HS-5 (cell line): ENCODE measurements around the gene GSTM4.
"Not testable (repeated sequence)": the region's sequence is repeated elsewhere in the genome, so short reads cannot be mapped to it uniquely, and the experiment has no call there.

Experiments
- DNase-seq: peaks from one replicate; pipeline ENCODE4 v3.0.0-alpha.2; 2012; ENCODE audit warnings: low read depth

Gene GSTM4

DNA sequence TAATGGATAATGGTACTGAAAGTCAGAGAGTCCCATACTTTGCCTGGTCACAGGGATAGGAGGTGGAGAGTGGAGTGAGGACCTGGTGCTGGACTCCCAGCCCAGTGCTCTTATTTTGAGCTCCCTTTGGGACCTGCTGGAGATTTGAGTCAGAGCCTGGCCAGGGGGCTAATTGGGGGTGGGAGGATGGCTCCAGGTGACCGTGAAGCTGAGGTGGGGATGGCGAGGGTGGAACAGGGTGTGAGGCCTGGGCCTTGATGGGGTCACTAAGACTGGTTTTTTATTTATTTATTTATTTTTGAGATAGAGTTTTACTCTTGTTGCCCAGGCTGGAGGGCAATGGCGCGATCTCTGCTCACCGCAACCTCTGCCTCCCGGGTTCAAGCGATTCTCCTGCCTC, 18.5 kb upstream of the GSTM4 start:
- no peak for DNase-seq

DNA sequence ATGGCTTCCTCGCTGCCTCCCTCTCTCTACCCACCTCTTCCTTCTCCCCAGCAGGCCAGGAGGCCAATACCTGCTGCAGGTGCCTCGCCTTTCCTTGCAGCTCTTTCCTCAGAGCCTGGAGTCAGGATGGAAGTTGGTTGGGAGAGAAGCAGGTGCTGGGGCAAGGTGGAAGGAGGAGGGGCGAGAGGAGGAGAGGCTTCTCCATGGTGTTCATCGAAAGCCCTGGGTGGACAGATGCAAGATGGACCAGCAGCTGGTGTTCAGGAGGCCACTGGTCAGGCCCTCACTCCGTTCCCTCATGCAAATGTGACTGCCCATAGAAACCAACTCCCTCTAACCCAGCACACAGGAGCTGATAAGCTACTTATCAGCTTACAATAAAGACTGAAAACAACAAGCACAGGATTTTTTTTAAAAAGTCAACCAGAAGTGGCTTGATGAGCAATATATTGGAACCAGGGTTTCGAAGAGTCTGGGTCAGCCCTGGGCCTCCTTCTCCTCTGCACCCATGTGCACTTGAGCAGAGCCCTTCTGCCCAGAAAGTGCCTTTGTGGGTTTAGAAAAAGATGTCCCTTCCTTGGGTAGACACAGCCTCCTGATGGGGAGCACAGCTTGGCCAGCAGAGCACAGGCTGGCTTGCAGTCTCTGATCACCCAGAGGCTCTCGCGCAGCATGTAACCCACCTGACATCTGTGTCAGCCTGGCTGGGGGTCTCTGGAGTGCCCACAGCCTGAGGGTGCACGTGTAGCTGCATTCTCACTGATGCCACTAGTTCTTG, 16.6 kb upstream of the GSTM4 start:
- DNase-seq = no peak

DNA sequence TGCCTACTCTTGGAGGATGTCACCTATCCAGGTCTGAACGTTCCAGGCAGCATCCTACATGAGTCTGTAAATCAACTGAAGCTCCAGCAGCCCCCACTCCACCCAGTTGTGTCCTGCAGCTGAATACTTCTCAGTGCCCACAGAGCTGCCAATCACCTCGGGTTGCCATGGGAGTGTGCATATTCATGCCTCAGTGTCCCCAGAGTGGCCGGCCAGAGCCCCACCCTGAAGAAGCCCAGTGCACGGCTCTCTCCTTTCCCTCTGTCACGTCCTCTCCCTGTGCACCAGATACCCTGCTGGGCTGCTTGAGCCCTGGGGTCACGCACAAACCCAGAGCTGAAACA, 16.1 kb upstream of the GSTM4 start:
- no peak for DNase-seq

DNA sequence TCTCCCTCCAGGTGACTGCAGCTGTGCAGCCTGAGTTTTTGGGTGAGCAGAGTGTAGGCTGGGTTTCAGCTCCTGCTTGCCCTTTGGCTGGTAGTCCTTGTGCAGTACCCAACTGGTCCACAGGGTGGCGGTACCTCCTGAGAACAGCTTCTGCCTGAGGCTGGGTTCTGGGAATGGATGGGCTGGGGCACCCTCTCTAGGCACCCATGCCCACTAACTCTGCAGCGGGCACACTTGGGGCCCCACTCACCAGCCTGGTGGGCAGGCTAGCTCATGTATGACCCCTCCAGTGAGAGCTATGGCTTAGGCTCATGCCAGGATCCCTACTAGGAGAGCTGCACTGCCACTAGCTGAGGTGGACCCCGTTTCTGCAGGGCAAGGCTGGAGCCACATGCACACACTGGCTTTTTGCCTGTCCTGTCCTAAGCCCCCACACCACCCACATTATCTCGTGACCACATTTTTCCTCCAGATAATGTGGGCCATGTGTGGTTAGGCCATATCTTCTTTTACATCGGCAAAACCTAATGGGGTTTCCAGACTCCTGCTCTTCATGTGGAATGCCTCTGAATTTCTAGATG, 15.5 kb upstream of the GSTM4 start:
- DNase-seq = no peak

DNA sequence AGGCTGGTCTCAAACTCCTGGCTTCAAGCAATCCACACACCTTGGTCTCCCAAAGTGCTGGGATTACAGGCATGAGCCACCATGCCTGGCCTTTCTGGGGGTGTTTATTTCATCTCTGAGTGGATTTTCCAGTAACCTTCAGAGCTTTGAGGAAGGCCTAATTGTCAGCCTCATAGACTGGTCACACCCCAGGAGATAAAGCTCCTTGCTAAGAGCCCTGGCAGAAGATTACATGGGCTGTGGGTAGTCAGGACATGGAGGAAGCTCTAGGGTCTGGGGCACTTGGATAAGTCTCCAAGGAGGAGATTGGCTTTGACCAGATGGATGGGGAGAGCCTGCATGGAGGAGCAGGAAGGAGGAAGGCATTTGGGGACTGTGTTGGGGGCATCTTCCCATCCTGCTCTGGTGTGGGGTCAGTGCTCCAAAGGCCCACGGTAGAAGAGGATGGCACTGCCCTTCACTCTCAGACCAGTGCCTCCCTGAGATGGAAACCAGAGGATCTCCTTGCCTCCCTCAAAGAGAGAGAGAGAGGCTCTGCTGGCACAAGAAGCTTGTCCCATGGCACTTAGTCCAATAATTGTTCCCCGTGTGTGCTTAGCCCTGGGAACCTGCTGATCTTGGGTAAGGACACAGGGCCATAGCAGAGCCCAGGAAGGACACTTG, 14.7 kb upstream of the GSTM4 start:
- DNase-seq = no peak

DNA sequence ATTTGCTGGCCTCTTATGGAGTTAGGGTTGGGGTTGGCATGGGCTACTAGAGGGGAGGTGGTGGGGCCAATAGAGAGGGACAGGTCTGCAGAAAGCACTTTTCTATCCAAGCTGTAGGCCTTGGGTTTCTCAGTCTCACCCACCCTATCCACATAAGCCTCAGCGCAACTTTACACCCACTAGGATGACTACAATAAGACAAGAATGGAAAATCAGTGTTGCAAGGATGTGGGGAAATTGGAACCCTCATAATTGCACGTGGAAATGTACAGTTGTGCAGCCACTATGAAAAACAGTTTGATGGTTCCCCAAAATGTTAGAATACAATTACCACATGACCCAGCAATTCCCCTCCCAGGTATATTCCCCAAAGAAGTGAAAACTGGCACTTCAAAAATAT, 14.0 kb upstream of the GSTM4 start:
- no peak for DNase-seq

DNA sequence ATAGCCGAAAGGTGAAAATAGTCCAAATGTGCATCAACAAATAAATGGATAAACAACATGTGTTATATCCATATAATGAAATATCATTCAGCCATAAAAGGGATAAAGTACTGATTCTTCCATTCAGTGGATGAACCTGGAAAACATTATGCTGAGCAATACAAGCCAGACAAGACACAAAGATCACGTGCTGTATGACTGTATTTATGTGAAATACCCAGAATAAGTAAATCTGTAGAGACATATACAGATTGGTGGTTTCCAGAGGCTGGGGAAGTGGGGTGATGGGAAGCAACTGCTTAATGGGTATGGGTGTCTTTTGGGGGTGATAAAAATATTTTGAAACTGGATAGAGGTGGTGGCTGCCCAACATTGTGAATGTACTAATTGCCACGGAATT, 13.3 kb upstream of the GSTM4 start:
- DNase-seq = no peak

DNA sequence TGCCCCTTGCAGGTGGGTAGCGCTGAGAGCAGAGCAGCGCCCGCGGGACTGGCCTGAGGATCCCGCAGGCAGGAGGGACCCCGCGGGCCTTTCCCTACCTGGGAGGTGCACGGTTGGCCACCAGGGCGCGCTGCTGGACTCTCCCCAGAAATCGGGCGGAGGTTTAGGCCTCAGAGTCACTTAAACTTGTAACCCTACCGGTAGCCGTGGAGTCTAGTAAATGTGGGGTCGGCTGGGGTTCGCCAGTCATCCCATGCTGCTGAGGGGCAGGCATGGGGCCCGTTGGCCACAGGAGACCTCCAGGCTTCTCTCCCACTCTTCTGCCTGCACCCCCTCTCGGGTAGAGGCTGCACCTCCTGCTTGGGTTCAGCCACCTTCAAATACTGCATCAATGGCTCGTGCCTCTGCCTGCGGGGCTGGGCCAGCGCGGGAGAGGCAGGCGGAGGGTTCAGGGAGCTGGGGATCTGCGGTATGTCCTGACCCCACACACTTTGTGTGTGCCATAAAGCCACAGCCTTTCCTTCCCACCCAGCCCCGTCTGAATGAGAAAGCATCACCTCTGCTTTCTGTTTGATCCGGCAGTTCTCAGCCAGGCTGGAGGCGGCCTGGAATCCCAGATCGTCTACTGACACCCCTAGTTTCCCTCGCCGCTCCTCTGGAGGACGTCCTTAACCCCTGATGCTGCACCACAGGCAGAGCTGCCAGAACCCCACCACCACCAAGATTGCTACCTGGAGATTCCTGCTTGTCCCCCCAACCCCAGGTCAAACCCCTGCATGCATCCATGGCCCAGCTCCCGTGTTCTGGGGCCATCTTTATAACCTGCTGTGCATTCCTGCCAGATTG, 12.3 kb upstream of the GSTM4 start:
- DNase-seq = no peak

DNA sequence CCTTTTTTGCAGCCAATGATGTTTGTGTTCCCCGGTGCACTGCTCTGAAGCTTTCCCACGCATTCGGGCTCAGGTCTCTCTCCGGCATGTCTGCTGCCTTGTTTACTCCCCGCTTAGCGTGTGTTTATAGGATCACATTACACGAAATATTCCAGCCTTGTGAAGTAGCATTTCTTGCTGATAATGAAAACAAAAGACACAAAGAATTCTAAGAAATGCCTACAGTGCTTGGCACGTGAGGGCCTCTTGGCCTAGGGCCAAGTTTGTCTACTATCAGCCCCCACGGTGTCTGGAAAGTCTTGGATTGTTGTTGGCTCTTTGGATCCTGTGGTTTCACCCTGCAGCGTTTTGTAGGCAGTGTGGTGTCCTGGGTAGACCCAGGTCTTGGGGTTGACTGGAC, 11.2 kb upstream of the GSTM4 start:
- DNase-seq = no peak

DNA sequence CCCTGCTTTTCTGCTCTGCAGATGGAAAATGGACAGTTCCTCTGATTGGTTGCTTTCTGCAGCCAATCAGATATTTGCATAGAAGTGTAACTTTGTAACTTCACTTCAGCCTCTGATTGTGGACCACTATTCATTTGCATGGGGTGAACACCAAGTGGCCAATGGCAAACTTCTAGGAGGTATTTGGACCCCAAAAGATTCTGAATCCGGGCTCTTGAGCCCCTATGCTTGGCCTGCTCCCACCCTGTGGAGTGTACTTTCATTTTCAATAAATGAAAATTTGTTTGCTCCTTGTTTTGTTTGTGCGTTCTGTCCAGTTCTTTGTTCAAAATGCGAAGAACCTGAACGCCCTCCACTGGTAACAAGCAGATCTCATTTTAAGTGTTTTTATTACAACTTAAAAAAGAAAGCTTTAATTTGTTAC, 6.4 kb upstream of the GSTM4 start:
- DNase-seq = no peak

DNA sequence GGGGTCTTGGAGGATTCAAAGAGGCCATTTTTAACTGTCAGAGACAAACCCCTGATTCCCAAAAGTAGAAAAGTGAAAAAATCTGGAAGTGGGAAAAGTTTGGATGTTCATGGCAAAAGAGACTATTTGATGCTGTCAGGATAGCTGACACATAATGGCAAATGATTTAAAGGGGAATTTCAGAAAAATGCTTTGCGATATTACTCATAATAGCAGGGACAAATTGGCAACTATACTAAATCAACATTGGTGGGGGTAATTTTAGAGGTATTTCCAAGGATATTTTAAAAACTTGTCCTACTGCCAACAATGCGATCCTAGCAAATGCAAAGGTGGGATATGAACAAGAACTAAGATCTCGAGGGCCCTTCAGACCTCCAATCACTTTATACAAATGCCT, 5.3 kb upstream of the GSTM4 start:
- DNase-seq = no peak

DNA sequence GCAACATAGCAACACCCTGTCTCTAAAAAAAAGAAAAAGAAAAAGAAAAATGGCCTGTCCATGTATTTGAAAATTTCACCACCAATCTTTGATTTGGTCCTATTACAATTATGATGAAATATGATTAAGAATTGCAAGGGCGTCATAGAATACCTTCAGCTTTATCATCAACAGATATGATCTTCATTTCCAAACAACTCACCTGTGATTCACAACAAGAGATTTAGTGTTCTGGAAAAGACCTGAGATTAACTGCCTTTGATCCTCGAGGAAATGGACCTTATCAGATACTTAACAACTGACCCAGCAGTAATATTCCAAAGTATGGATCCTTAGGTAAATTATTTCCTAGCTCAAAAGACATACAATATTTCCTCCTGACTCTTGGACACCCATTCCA, 3.5 kb upstream of the GSTM4 start:
- DNase-seq = no peak

DNA sequence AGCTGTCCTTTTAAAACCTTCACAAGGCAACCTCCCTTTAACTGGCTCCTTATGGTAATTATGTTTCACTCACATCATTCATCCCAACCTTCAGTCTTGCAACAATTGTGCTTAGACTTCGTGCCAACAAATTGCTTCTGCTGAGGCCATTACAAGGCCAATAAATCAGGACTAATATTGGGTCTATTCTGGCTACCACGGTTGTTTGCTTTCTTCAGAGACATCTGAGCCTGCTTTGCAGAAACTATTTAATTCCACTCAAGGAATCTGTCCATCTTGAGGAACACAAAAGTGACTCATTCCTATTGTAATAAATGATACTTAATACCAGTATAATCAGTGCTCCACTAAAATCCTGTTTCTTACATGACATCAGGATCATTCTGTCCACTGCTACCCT, 2.6 kb upstream of the GSTM4 start:
- no peak for DNase-seq

DNA sequence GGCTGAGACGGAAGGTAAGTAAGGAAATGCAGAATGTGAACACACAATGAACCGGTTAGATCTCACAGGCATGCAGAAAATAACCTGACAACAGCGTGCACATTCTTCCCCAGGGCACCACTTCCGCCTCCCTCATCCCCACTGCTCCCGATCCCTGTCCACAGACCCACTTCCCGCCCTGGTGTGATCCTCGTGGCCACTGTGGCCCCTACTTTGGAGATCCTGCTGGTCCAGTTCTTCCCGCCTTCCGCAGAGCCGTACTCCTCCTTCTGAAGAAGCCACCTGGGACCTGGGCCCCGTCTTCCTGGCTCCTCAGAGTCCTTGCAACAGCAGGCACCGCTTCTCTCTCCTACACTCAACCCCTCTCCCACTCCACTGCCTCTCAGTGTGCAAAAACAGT, 1.4 kb upstream of the GSTM4 start:
- DNase-seq = no peak

DNA sequence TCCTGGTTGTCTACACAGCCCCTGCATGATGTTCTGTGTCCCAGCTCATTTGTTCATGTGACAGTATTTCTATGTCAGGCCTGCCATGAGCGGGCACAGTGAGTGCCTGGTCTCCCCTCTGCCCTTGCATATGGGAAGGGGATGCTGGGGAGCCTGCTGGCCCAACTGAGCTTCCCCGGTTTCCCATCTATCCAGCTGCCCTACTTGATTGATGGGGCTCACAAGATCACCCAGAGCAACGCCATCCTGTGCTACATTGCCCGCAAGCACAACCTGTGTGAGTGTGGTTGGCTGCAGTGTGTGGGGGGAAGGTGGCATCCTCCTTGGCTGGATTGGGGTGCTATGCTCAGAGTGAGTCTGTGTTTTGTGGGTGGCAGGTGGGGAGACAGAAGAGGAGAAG, 1.5 kb downstream of the GSTM4 start:
- DNase-seq = no peak

DNA sequence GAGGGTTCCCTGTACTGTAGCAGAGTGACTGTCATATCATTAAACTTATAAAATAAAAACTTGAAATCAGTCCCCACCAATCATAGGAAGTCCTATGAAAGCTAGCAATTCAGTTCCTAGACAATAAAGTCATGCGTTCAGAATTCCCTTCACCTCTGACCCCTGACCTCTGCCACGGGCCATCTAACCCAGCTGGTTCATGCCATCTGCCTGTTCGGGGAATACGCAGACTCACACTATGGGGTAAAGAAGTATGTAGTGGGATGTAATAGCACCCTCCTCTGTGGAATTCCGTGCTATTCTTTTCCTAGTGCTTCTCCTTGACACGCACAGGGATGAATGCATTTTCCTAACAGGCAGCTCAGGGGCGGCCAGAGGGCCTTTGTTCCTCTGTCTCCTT, 2.1 kb downstream of the GSTM4 start:
- DNase-seq = no peak

DNA sequence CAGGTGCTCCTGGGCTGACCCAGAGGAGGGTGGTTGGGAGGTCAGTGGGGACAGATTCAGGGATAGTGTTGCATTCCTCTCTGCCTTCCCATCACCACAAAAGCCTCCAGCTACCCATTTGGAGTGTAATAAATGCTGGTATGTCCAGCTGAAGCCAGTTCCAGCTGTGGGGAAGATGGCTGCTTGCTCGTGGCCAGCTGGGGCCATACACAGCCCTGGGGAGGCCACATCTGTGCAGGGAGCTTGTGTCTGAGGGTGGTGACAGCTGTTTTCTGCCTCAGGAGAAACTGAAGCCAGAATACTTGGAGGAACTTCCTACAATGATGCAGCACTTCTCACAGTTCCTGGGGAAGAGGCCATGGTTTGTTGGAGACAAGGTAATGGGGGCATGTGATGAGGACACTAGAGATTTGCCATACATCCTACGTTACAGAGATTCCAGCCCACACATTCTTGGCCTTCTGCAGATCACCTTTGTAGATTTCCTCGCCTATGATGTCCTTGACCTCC, 2.7 kb downstream of the GSTM4 start:
- DNase-seq = no peak

DNA sequence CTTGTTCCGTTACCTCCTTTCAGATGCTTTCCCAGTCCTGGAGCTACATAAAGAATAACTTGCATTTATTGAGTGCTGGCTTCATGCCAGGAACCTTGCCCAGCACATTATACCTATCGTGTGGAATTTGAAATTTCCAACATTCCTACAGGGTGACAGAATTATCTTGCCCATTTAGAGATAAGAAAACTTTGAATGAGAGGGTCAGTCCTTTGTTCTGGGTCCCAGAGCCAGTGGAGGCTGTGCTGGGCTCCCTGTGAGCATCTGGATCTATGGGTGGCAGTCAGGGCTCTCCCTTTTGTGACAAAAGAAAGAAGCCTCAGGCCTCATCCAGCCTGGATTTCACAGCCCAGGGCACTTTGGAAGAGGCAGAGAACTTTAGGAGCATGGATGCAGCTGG, 3.2 kb downstream of the GSTM4 start:
- DNase-seq = no peak

DNA sequence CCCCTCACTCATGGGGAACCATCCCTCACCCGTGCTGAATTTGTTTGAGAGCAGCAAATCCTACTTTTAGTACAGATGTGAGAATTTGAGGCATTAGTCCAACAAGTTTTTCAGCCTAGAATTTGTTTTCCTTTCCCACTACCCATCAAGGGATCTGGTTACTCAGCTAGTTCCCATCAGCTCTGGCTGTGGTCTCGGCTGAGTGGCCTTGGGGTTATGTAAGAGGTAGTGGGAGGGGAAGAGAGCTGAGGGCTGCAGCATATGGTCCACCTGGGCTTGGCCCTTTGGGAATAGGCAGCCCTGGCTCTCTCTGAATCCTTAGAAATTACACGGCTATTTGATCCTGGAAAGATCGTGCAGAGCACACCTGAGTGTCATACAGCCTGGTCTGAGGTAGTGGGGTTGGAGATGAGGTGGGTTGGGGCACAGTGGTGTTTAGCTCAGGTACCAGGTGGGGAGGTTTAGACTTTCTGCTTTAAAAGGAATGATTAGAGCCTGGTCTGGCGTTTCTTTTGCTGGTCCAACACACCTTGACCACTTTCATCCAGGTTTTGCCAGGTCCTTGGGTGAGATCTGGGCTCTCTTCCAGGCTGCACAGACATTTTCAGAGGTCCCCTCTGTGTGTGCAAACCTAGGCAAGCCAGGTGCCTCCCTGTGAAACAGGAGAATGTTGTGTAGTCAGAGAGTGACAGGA, 4.2 kb downstream of the GSTM4 start:
- DNase-seq = no peak

DNA sequence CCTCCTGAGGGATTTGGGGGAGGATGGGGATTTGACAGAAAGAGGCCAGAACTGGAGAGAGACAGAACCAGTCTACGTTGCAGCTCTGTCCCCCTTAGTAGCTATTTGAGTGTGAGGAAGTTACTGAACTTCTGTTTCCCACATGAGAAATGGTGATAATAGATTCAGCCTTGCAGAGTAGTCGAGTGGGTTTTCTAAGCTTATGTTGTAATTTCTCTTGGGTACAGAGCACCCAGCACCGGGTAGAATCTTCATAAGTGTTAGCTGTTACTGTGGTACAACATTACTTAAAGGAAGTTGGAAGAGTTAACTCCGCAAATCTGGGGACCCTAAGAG, 4.8 kb downstream of the GSTM4 start:
- DNase-seq = not testable (repeated sequence)

DNA sequence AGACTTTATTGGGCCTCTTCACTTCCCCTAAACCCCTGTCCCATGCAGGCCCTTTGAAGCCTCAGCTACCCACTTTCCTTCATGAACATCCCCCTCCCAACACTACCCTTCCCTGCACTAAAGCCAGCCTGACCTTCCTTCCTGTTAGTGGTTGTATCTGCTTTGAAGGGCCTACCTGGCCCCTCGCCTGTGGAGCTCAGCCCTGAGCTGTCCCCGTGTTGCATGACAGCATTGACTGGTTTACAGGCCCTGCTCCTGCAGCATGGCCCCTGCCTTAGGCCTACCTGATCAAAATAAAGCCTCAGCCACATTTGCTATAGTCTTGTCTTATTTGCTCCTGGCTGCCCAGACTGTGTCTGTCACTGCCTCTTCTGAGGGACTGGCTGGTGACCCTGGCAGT, 5.5 kb downstream of the GSTM4 start:
- no peak for DNase-seq

DNA sequence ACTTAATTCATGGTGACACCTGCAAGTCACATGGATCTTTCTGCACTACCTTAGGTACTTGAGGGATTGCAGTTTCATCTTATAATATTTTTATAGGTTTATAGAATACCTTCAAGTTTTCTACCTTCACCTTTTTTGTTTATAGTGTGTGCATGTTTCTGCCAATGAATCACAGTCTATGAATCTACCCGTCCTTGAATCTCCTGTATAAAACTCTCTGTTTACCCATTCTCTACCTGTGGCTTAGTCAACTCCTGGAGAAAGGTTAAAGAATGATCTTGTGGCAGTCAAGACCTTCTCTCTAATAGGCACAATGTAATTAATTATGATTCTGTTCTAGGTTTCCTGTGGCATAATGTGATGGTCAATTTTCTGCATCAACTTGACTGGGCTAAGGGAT, 8.8 kb downstream of the GSTM4 start:
- no peak for DNase-seq
